ENCODE results near the gene GUCY1A1. TPM values are rescaled to one million over a fixed set of nuclear protein-coding genes. Genes with fewer than 3 reads are reported as not detected.

Gene GUCY1A1
- total RNA-seq, 2 experiments from 2014 or later = 0.07 TPM; not detected in 1

GRCh38 chr4:155759372-155760252, 93.0 kb downstream of the GUCY1A1 start:
- Mint-ChIP-seq H3K9me3 (no peaks in the 10 kb centered on the region), H3K4me1 (ENCODE audit: low read depth) (peaks cover 14% of the 10 kb centered on the region), H3K27me3 (ENCODE audit: low read depth) (peaks cover 33% of the 10 kb centered on the region), H3K36me3 (ENCODE audit: low read depth) (no peaks in the 10 kb centered on the region), H3K27ac (no peak overlapping the region), H3K4me3 (peak overlapping the region; percentile 57)
- intact Hi-C loops (cut with micrococcal nuclease) = loop anchor here (5.0 kb wide), 2 partner anchors 92 to 193 kb away; partner anchors contain the start of genes CTSO and GUCY1A1
- CTCF ChIA-PET = no interaction called here
- peak; percentile 8 for DNase-seq

GRCh38 chr4:155761047-155761446, 94.4 kb downstream of the GUCY1A1 start:
- no peak for DNase-seq
- H3K36me3 Mint-ChIP-seq (ENCODE audit: low read depth) = no peaks in the 10 kb centered on the region
- H3K27ac Mint-ChIP-seq = no peak overlapping the region
- no peak overlapping the region for H3K4me3 Mint-ChIP-seq
- CTCF ChIA-PET = no interaction called here
- H3K4me1 Mint-ChIP-seq (ENCODE audit: low read depth) = peaks cover 14% of the 10 kb centered on the region
- intact Hi-C loops (cut with micrococcal nuclease) = no loop called here
- no peaks in the 10 kb centered on the region for H3K9me3 Mint-ChIP-seq
- peaks cover 29% of the 10 kb centered on the region for H3K27me3 Mint-ChIP-seq (ENCODE audit: low read depth)

DNA sequence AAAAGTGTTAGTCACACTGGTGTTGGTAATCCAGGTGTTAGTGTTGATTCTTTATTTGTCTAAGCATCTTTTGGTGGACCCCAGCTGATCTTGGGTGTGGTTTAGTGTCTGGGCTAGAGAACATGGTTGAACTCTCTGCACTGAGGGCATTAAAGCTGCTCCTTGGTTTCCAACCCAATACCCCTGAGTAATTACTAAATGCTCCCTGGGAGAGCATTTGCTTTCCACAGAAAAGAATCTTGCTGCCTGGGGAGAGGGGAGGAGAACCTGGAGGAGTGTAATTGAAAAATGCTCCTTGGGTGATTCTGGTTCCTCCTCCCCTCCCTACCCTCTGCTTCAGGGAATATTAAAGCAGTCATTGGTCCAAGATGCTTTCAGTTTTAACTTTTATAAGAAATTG, 95.3 kb downstream of the GUCY1A1 start:
- CTCF ChIA-PET = no interaction called here
- Mint-ChIP-seq H3K4me3 (no peak overlapping the region), H3K9me3 (no peaks in the 10 kb centered on the region), H3K27ac (no peak overlapping the region), H3K4me1 (ENCODE audit: low read depth) (peaks cover 14% of the 10 kb centered on the region), H3K27me3 (ENCODE audit: low read depth) (peaks cover 28% of the 10 kb centered on the region), H3K36me3 (ENCODE audit: low read depth) (no peaks in the 10 kb centered on the region)
- intact Hi-C loops (cut with micrococcal nuclease) = no loop called here
- no peak for DNase-seq

DNA sequence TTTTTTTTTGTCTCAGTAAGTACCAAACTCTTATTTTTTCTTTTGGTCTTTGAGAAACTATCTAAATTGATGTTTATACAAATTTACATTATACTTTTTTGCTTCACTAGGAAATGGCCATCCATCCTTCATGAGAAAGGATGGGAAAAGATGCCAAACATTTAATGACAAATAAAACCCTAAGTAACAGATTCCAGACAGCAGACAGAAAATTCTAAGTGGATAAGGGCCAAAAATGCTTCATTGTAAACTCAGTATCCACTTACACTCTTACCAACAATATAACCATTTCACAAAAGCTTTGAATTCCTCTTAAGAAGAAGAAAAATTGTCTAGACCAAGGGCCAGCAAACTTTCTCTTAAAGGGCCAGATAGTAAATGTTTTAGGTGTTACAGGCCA, 95.7 kb downstream of the GUCY1A1 start:
- intact Hi-C loops (cut with micrococcal nuclease) = no loop called here
- H3K9me3 Mint-ChIP-seq = no peaks in the 10 kb centered on the region
- peaks cover 26% of the 10 kb centered on the region for H3K27me3 Mint-ChIP-seq (ENCODE audit: low read depth)
- CTCF ChIA-PET = no interaction called here
- H3K4me3 Mint-ChIP-seq = no peak overlapping the region
- no peak overlapping the region for H3K27ac Mint-ChIP-seq
- peaks cover 14% of the 10 kb centered on the region for H3K4me1 Mint-ChIP-seq (ENCODE audit: low read depth)
- no peaks in the 10 kb centered on the region for H3K36me3 Mint-ChIP-seq (ENCODE audit: low read depth)
- no peak for DNase-seq

GRCh38 chr4:155763551-155763950, 96.9 kb downstream of the GUCY1A1 start:
- peaks cover 16% of the 10 kb centered on the region for H3K27me3 Mint-ChIP-seq (ENCODE audit: low read depth)
- CTCF ChIA-PET = no interaction called here
- H3K9me3 Mint-ChIP-seq = no peaks in the 10 kb centered on the region
- intact Hi-C loops (cut with micrococcal nuclease) = no loop called here
- H3K27ac Mint-ChIP-seq = no peak overlapping the region
- DNase-seq = no peak
- no peaks in the 10 kb centered on the region for H3K36me3 Mint-ChIP-seq (ENCODE audit: low read depth)
- no peak overlapping the region for H3K4me3 Mint-ChIP-seq
- H3K4me1 Mint-ChIP-seq (ENCODE audit: low read depth) = peaks cover 13% of the 10 kb centered on the region

DNA sequence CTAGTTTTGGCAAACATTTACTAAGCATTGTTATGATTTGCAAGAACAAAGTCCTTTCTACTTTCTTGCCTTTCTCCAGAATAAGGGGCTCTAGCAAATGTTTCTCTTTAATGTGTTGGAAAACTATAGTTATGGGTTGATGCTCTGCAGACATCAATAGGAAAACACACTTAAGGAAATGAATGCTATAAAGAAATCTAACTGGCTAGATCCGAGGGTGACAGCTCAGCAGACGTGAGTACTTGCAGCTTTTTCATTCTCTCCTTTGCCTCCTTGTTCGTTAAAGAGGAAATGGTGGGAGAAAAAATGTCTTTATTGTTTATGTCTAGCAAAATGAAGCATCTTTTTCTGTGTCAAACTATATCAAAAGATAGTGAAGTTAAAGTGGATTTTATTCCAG, 98.5 kb downstream of the GUCY1A1 start:
- peaks cover 17% of the 10 kb centered on the region for H3K27me3 Mint-ChIP-seq (ENCODE audit: low read depth)
- intact Hi-C loops (cut with micrococcal nuclease) = no loop called here

GRCh38 chr4:155766622-155767021, 100.0 kb downstream of the GUCY1A1 start:
- no peak overlapping the region for H3K27ac Mint-ChIP-seq
- no peaks in the 10 kb centered on the region for H3K36me3 Mint-ChIP-seq (ENCODE audit: low read depth)
- H3K9me3 Mint-ChIP-seq = no peaks in the 10 kb centered on the region
- CTCF ChIA-PET = no interaction called here
- H3K4me3 Mint-ChIP-seq = no peak overlapping the region
- intact Hi-C loops (cut with micrococcal nuclease) = no loop called here
- DNase-seq = no peak
- H3K4me1 Mint-ChIP-seq (ENCODE audit: low read depth) = peaks cover 5% of the 10 kb centered on the region
- H3K27me3 Mint-ChIP-seq (ENCODE audit: low read depth) = peaks cover 10% of the 10 kb centered on the region

More for the DNA sequence above, 98.5 kb downstream of the GUCY1A1 start:
- Mint-ChIP-seq H3K9me3 (no peaks in the 10 kb centered on the region), H3K4me3 (no peak overlapping the region), H3K36me3 (ENCODE audit: low read depth) (no peaks in the 10 kb centered on the region), H3K4me1 (ENCODE audit: low read depth) (peaks cover 9% of the 10 kb centered on the region), H3K27ac (no peak overlapping the region)
- CTCF ChIA-PET = no interaction called here
- DNase-seq = no peak

GRCh38 chr4:155768370-155768769, 101.7 kb downstream of the GUCY1A1 start:
- Mint-ChIP-seq H3K36me3 (ENCODE audit: low read depth) (no peaks in the 10 kb centered on the region), H3K27ac (no peak overlapping the region), H3K4me3 (no peak overlapping the region), H3K4me1 (ENCODE audit: low read depth) (peaks cover 3% of the 10 kb centered on the region), H3K9me3 (no peaks in the 10 kb centered on the region), H3K27me3 (ENCODE audit: low read depth) (peaks cover 7% of the 10 kb centered on the region)
- CTCF ChIA-PET = no interaction called here
- intact Hi-C loops (cut with micrococcal nuclease) = no loop called here
- DNase-seq = no peak

DNA sequence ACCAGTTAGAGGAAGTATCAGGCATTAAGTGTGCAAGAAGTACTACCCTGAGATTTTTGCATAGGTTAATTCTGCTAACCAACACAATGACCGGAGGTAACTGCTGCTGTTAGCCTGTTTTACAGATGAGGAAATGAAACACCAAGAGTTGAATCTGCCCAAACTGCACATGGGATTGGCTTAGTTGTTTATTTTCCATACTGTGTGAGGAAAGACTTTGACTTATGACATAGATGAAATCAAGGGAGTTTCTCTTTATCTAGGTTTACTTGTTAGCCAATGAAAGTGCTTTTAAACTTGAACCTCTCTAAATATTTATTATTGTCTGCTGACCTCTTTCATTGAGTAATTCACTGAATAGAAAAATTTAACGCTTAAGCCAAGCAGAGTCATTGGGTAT, 102.4 kb downstream of the GUCY1A1 start:
- Mint-ChIP-seq H3K4me3 (no peak overlapping the region), H3K9me3 (no peaks in the 10 kb centered on the region), H3K27me3 (ENCODE audit: low read depth) (peaks cover 9% of the 10 kb centered on the region), H3K36me3 (ENCODE audit: low read depth) (no peaks in the 10 kb centered on the region), H3K27ac (no peak overlapping the region), H3K4me1 (ENCODE audit: low read depth) (no peaks in the 10 kb centered on the region)
- DNase-seq = no peak
- intact Hi-C loops (cut with micrococcal nuclease) = no loop called here
- CTCF ChIA-PET = no interaction called here

DNA sequence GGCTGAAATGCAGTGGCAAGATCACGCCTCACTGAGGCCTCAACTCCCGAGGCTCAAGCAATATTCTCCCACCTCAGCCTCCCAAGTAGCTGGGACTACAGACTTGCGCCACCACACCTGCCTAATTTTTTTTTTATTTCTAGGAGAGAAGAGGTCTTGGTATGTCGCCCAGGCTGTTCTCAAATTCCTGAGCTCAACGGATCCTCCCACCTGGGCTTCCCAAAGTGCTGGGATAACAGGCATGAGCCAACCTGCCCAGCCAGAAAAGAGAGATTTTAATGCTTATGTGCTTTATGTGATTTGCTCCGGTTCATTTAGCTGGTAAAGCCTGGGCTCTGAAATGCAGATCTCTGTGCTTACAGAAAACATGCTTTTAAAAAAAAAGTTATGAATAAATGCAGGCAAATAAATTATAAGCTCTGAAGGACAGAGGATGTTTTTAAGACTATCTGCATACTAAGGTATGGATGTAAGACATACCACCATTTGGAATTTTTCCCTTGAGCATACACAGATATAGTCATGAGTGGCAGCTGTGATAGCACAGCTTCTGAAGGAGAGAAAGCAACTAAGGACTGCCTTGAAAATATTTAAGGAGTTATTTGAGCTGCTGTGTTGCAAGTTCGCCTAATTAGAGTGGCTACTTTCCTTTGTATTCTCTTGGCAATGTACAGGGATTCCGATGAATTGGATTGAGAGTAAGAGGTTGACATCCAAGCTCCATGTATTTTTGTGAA, 106.0 kb downstream of the GUCY1A1 start:
- no peaks in the 10 kb centered on the region for H3K4me1 Mint-ChIP-seq (ENCODE audit: low read depth)
- CTCF ChIA-PET = interaction anchor here (1.2 kb wide), 1 partner anchor 10 kb away, joined by 3 read pairs; no protein-coding TSS in a partner anchor
- intact Hi-C loops (cut with micrococcal nuclease) = no loop called here
- no peak overlapping the region for H3K27ac Mint-ChIP-seq
- no peaks in the 10 kb centered on the region for H3K36me3 Mint-ChIP-seq (ENCODE audit: low read depth)
- no peak overlapping the region for H3K4me3 Mint-ChIP-seq
- peaks cover 10% of the 10 kb centered on the region for H3K27me3 Mint-ChIP-seq (ENCODE audit: low read depth)
- no peaks in the 10 kb centered on the region for H3K9me3 Mint-ChIP-seq
- DNase-seq = no peak

- DNase-seq = no peak
- CTCF ChIA-PET = no interaction called here
- no peak overlapping the region for H3K27ac Mint-ChIP-seq
- H3K4me3 Mint-ChIP-seq = no peak overlapping the region
- peaks cover 10% of the 10 kb centered on the region for H3K27me3 Mint-ChIP-seq (ENCODE audit: low read depth)
- intact Hi-C loops (cut with micrococcal nuclease) = no loop called here
- H3K36me3 Mint-ChIP-seq (ENCODE audit: low read depth) = no peaks in the 10 kb centered on the region
- no peaks in the 10 kb centered on the region for H3K9me3 Mint-ChIP-seq
- H3K4me1 Mint-ChIP-seq (ENCODE audit: low read depth) = no peaks in the 10 kb centered on the region
Measured at GRCh38 chr4:155773196-155773800, 106.7 kb downstream of the GUCY1A1 start.

DNA sequence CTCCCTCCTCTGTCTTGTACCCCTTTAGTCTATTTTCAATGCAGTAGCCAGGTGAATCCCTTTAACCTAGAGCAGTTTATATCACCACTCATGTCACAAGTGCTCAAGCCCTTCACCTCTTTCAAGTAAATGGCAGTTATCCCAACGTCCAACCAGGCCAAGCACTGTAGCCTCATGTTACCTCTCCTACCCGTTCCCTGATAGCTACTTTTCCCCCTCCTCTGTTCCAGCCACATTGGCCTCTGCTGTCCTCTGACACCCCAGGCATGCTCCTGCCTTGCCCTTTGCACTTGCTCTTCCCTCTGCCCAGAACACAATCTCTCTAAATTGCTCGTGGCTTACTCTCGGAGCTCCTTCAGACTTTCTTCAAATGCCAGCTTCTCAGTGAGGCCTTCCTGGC, 107.4 kb downstream of the GUCY1A1 start:
- Mint-ChIP-seq H3K4me3 (no peak overlapping the region), H3K4me1 (ENCODE audit: low read depth) (no peaks in the 10 kb centered on the region), H3K27ac (no peak overlapping the region), H3K36me3 (ENCODE audit: low read depth) (no peaks in the 10 kb centered on the region), H3K27me3 (ENCODE audit: low read depth) (peaks cover 8% of the 10 kb centered on the region), H3K9me3 (no peaks in the 10 kb centered on the region)
- CTCF ChIA-PET = no interaction called here
- intact Hi-C loops (cut with micrococcal nuclease) = no loop called here
- DNase-seq = no peak
